GM12878 (cell line): Measurements from ENCODE around the gene UGT8. TPM values are rescaled to one million over a fixed set of nuclear protein-coding genes. Genes with fewer than 3 reads are reported as not detected.

ENCODE experiments used
- ATAC-seq: fragments of 200-7000 bp; cut with Tn5 transposase; 3 replicates; pipeline ENCODE4 v1.9.1; 2020; ENCODE audit warnings: mild to moderate bottlenecking, moderate library complexity
- BruUV-seq: library from RNA; stranded (reverse); fragments of 400-500 nt; replicated peaks from 2 replicates; lab custom pipeline; 2021; lab: Mats Ljungman, UMichigan
- CTCF ChIA-PET: fragments of 300-600 bp; sonication (Branson Sonifier 250); formaldehyde crosslinking; extraction: SDS; loops from one replicate; lab custom pipeline; 2021; ENCODE audit warnings: inconsistent platforms; lab: Yijun Ruan, JAX
- POLR2A ChIA-PET: fragments of 350-600 bp; formaldehyde crosslinking; extraction: SDS; loops from one replicate; lab custom pipeline; 2021; ENCODE audit warnings: inconsistent platforms; lab: Charles Lee
- RAD21 ChIA-PET: fragments of 300-600 bp; sonication (Branson Sonifier 250); formaldehyde crosslinking; loops from one replicate; lab custom pipeline; 2023; ENCODE audit warnings: antibody characterized with exemption; ENCODE audit not compliant: unreplicated experiment; lab: Charles Lee
- SMC1A ChIA-PET: fragments of 300-600 bp; sonication (Branson Sonifier 250); formaldehyde crosslinking; loops from one replicate; lab custom pipeline; 2023; ENCODE audit not compliant: unreplicated experiment, uncharacterized antibody; lab: Charles Lee
- DNase-seq: peaks from one replicate; pipeline ENCODE4 v3.0.0-alpha.2; 2011; ENCODE audit warnings: low read depth, low spot score
- FAIRE-seq: peaks from 3 replicates; lab custom pipeline; 2011; peaks lifted over from hg19 to GRCh38; lab: Jason Lieb, UNC
- H2AFZ ChIP-seq: 2 replicates; pipeline ENCODE4 v1.6.0; 2011; ENCODE audit warnings: low read depth, low read length, control low read depth; ENCODE audit not compliant: control insufficient read depth
- H3K27ac ChIP-seq: 2 replicates; pipeline ENCODE4 v1.5.1; 2011; ENCODE audit warnings: control low read depth; ENCODE audit not compliant: control insufficient read depth, insufficient read depth
- H3K27me3 ChIP-seq, 2 experiments: replicated peaks in 1 of 2; 2 replicates each; pipeline versions ENCODE4 v1.6.0 to v1.6.1; 2011; ENCODE audit warnings: low read length in 1 of 2; ENCODE audit not compliant: control insufficient read depth in 2 of 2, insufficient read depth in 2 of 2
- H3K36me3 ChIP-seq, 2 experiments: 2 replicates each; pipeline ENCODE4 v1.5.1; 2011; ENCODE audit warnings: low read length in 1 of 2; ENCODE audit not compliant: control insufficient read depth in 2 of 2, insufficient read depth in 2 of 2
- H3K4me1 ChIP-seq: 2 replicates; pipeline ENCODE4 v1.6.1; 2011; ENCODE audit warnings: mild to moderate bottlenecking, low read length, moderate library complexity, mixed read lengths; ENCODE audit not compliant: control insufficient read depth, insufficient read depth
- H3K4me2 ChIP-seq: 2 replicates; pipeline ENCODE4 v1.6.0; 2011; ENCODE audit warnings: control low read depth; ENCODE audit not compliant: control insufficient read depth, insufficient read depth
- H3K4me3 ChIP-seq: fragments of 200-600 bp; sonication (generic); 2 replicates; pipeline ENCODE4 v1.5.1; 2016
- H3K79me2 ChIP-seq: 2 replicates; pipeline ENCODE4 v1.6.0; 2011; ENCODE audit warnings: low read length; ENCODE audit not compliant: control insufficient read depth, insufficient read depth
- H3K9ac ChIP-seq: 2 replicates; pipeline ENCODE4 v1.8.0; 2011; ENCODE audit warnings: low read length, control low read depth, mixed read lengths; ENCODE audit not compliant: control insufficient read depth, insufficient read depth
- H3K9me3 ChIP-seq: replicated peaks from 3 replicates; pipeline ENCODE4 v1.5.1; 2011; ENCODE audit warnings: mild to moderate bottlenecking, low read length; ENCODE audit not compliant: control insufficient read depth, insufficient read depth
- H4K20me1 ChIP-seq: 2 replicates; pipeline ENCODE4 v1.6.0; 2011; ENCODE audit not compliant: control insufficient read depth, insufficient read depth
- ATF7 ChIP-seq: fragments of 450-650 bp; IDR thresholded peaks from 2 replicates; pipeline ENCODE4 v1.6.1; 2016; ENCODE audit warnings: low read depth, mild to moderate bottlenecking
- BHLHE40 ChIP-seq, 2 experiments: fragments of 450-650 bp in 1 of 2; IDR thresholded peaks; 2 replicates each; pipeline ENCODE4 v1.6.1; 2011 to 2017; ENCODE audit warnings: low read depth in 2 of 2, borderline replicate concordance in 1 of 2, improper control_type of control experiment in 1 of 2, low read length in 1 of 2, mild to moderate bottlenecking in 1 of 2
- CUX1 ChIP-seq: IDR thresholded peaks from 2 replicates; pipeline ENCODE4 v1.6.1; 2012; ENCODE audit warnings: improper control_type of control experiment, low read depth, low read length; ENCODE audit not compliant: insufficient replicate concordance
- EED ChIP-seq: sonication (generic); IDR thresholded peaks from 2 replicates; pipeline ENCODE4 v1.6.1; 2016; ENCODE audit warnings: antibody characterized with exemption, low read depth
- FOXK2 ChIP-seq: fragments of 450-650 bp; IDR thresholded peaks from 2 replicates; pipeline ENCODE4 v1.6.1; 2017; ENCODE audit warnings: mild to moderate bottlenecking, moderate library complexity
- IRF5 ChIP-seq: fragments of 450-650 bp; IDR thresholded peaks from 2 replicates; pipeline ENCODE4 v1.6.1; 2017; ENCODE audit warnings: borderline replicate concordance
- JUND ChIP-seq: IDR thresholded peaks from 2 replicates; pipeline ENCODE4 v1.6.1; 2012; ENCODE audit warnings: low read depth, mild to moderate bottlenecking, low read length, improper control_type of control experiment, moderate library complexity
- NRF1 ChIP-seq: conservative IDR thresholded peaks from 2 replicates; pipeline ENCODE4 v1.6.1; 2011; ENCODE audit warnings: mild to moderate bottlenecking, low read depth, low read length, improper control_type of control experiment
- SP1 ChIP-seq: IDR thresholded peaks from one replicate; pipeline ENCODE4 v1.6.1; 2011; ENCODE audit warnings: low read depth, low read length
- STAT1 ChIP-seq: fragments of 450-650 bp; conservative IDR thresholded peaks from 2 replicates; pipeline ENCODE4 v1.6.1; 2014; ENCODE audit warnings: antibody characterized with exemption, mild to moderate bottlenecking
- TAF1 ChIP-seq: IDR thresholded peaks from 2 replicates; pipeline ENCODE4 v1.6.1; 2011; ENCODE audit warnings: mild to moderate bottlenecking, low read depth, low read length, borderline replicate concordance
- WGBS: methylation state at CpG from one replicate; pipeline ENCODE4 v1.1.6; 2016; ENCODE audit warnings: low lambda C conversion rate; ENCODE audit not compliant: insufficient replicate concordance, insufficient coverage; ENCODE audit errors: missing lambda C conversion rate; 5-methylcytosine and 5-hydroxymethylcytosine counted together
- in situ Hi-C: fragments of 300-500 bp; cut with MboI; formaldehyde crosslinking; loops from 9 replicates; pipeline ENCODE4 v1.14.3; 2018; ENCODE audit warnings: mixed read lengths
- intact Hi-C: fragments of 100-400 bp; cut with micrococcal nuclease; formaldehyde crosslinking; loops from one replicate; pipeline ENCODE4 v1.14.2; 2022; ENCODE audit not compliant: unreplicated experiment
- polyA plus RNA-seq, 11 experiments: library from polyadenylated mRNA; depleted of rRNA in 4 of 11; unstranded in 6 of 11; stranded (reverse) in 5 of 11; fragments of >200 nt; fragmentation: Nextera tagmentation in 4 of 11; fragmentation: Illumina TruSeq in 1 of 11; extraction: Ambion mirVana in 4 of 11; extraction: Trizol in 1 of 11; gene quantifications; 1 replicate in 1 of 11; 2 replicates in 10 of 11; pipeline versions ENCODE4 v1.2.1 to v1.2.3, GENCODE V29; 2011 to 2016; ENCODE audit warnings: inconsistent platforms in 2 of 11, missing spikeins in 2 of 11, low read depth in 1 of 11
- total RNA-seq, 4 experiments: library from RNA; depleted of rRNA in 3 of 4; stranded (reverse); fragments of >200 nt in 3 of 4; fragmentation: Illumina TruSeq in 1 of 4; extraction: Trizol in 1 of 4; gene quantifications; 2 replicates each; pipeline versions ENCODE4 v1.2.1 to v1.2.3, GENCODE V29; 2013 to 2021

Gene UGT8
- total and polyA plus RNA-seq, 10 of the 15 experiments (the other 5 are each of a cell fraction or from before 2014, with no cell fraction given): 0.16 to 1.1 (median 0.49) TPM

- TF ChIP-seq CUX1 (no peak), SP1 (no peak), BHLHE40 (IDR thresholded peaks at IDR 0.05; ENCODE audit: borderline replicate concordance in 1 of 2, low read depth in 2 of 2, low read length in 1 of 2) (no peak), ATF7 (no peak), EED (no peak), TAF1 (no peak), FOXK2 (no peak)
Observed at GRCh38 chr4:114558446-114559020, 40.1 kb upstream of the UGT8 start (continued).

GRCh38 chr4:114561590-114561989 is 37.0 kb upstream of the UGT8 start:
- Histone ChIP-seq H3K4me3 (no peak overlapping the region), H3K4me1 (no peaks in the 10 kb centered on the region), H3K27me3 (no peaks in the 10 kb centered on the region), H3K9ac (no peak overlapping the region), H3K36me3 (no peaks in the 10 kb centered on the region), H4K20me1 (no peaks in the 10 kb centered on the region), H3K27ac (no peak overlapping the region), H3K9me3 (peaks cover 2% of the 10 kb centered on the region; the same call in 1 of the 3 replicates), H2AFZ (no peak overlapping the region), H3K4me2 (no peak overlapping the region), H3K79me2 (no peaks in the 10 kb centered on the region)
- SMC1A ChIA-PET: interaction anchor here (1.0 to 1.6 kb wide), 2 partner anchors 18 to 32 kb away, joined by 3 to 4 read pairs; no protein-coding TSS in a partner anchor
- intact Hi-C loops (no loop called here), in situ Hi-C loops (no loop called here)
- FAIRE-seq: no peak
- no TSS peak for BruUV-seq
- CTCF ChIA-PET: no interaction called here
- no peak for TF ChIP-seq STAT1
- TF ChIP-seq JUND: no peak
- TF ChIP-seq NRF1: no peak
- no peak for TF ChIP-seq IRF5
- WGBS: 0% methylated on average over 1 of the region's 1 CpG
- no peak for ATAC-seq
- POLR2A ChIA-PET: no interaction called here
- RAD21 ChIA-PET: no interaction called here
- no peak for DNase-seq
